Measurements from ENCODE around the gene GEMIN4. TPM values are rescaled to one million over a fixed set of nuclear protein-coding genes. Genes with fewer than 3 reads are reported as not detected.

Gene GEMIN4
- total and polyA plus RNA-seq, 2 of the 8 experiments (the other 6 are each of a cell fraction or from before 2014, with no cell fraction given), result 32.1 to 51.9 TPM

- H3K4me2 ChIP-seq (ENCODE audit: insufficient read depth in 1 of 2, low read depth in 2 of 2, low read length in 2 of 2), result no peak overlapping the region
- no peak overlapping the region for H3K56ac ChIP-seq (replicated peaks; ENCODE audit: insufficient read length, low read depth, low read length)
- H2BK15ac ChIP-seq (ENCODE audit: low read length), result no peak overlapping the region
- no peak overlapping the region for H2BK12ac ChIP-seq (ENCODE audit: low read depth, low read length)
- no peak overlapping the region for H3K4ac ChIP-seq (replicated peaks; ENCODE audit: insufficient read length, low read depth, low read length)
- no peak overlapping the region for H3K18ac ChIP-seq (ENCODE audit: extremely low read depth, low read length)
- 86% methylated on average over 1 of the region's 1 CpG; no CpG with 5 or more reads in 1 of the 2 experiments for WGBS, 2 experiments (ENCODE audit: extremely low coverage in 1 of 2, insufficient coverage in 1 of 2, insufficient read length in 1 of 2, insufficient replicate concordance in 2 of 2, low coverage in 1 of 2, low lambda C conversion rate in 2 of 2, missing lambda C conversion rate in 1 of 2)
- H3K27me3 ChIP-seq (replicated peaks in 1 of 4; ENCODE audit: control insufficient read depth in 3 of 4, extremely low read depth in 1 of 4, insufficient read depth in 3 of 4, low read length in 3 of 4), result no peaks in the 10 kb centered on the region
- no peak overlapping the region for H2AFZ ChIP-seq (ENCODE audit: low read length)
- H3K23ac ChIP-seq (ENCODE audit: insufficient read length), result no peak overlapping the region
- H3K4me3 ChIP-seq (ENCODE audit: extremely low read depth in 1 of 4, insufficient read depth in 2 of 4, low read depth in 3 of 4, low read length in 4 of 4), result no peak overlapping the region
- CTCF ChIA-PET (ENCODE audit: partially characterized antibody), result interaction anchor here (1.0 to 1.8 kb wide), 5 partner anchors 16 to 396 kb away, joined by 3 to 5 read pairs (median 3); no protein-coding TSS in a partner anchor
- H4K8ac ChIP-seq (ENCODE audit: extremely low read depth, insufficient read depth, low read length), result no peak overlapping the region
- POLR2A ChIA-PET (ENCODE audit: partially characterized antibody), result interaction anchor here (1.7 kb wide), 1 partner anchor 37 kb away, joined by 4 read pairs; no protein-coding TSS in a partner anchor
- no peaks in the 10 kb centered on the region for H3K9me3 ChIP-seq (ENCODE audit: insufficient read depth in 2 of 2, low read depth in 1 of 2, low read length in 1 of 2)
- no peak overlapping the region for H4K5ac ChIP-seq (ENCODE audit: insufficient read length, low read depth, low read length)
- peaks cover 0 to 10% of the 10 kb centered on the region in 2 experiments; a peak in 1 of 4 replicates for H3K79me2 ChIP-seq (ENCODE audit: control insufficient read depth in 1 of 2, insufficient read depth in 2 of 2, low read length in 2 of 2)
- FAIRE-seq (no peak), DNase-seq (ENCODE audit: low read depth in 1 of 2, low spot score in 2 of 2) (no peak)
- no peak overlapping the region for H3K14ac ChIP-seq (ENCODE audit: insufficient read length)
- peaks cover 2% of the 10 kb centered on the region; the same call in 1 of the 2 replicates for H3K79me1 ChIP-seq (ENCODE audit: low read depth, low read length)
- H3K23me2 ChIP-seq (ENCODE audit: low read depth, low read length), result no peaks in the 10 kb centered on the region
- no peak overlapping the region for H3K27ac ChIP-seq (ENCODE audit: low read depth, low read length)
- H3K9ac ChIP-seq (replicated peaks in 1 of 4; ENCODE audit: extremely low read depth in 1 of 4, low read depth in 3 of 4, low read length in 3 of 4), result no peak overlapping the region
- peaks cover 5 to 12% (median 10%) of the 10 kb centered on the region in 4 experiments; a peak in 6 of 8 replicates for H3K36me3 ChIP-seq (ENCODE audit: control insufficient read depth in 2 of 4, insufficient read depth in 4 of 4, low read length in 3 of 4)
- TF ChIP-seq SIRT6 (IDR thresholded peaks at IDR 0.05; ENCODE audit: low read length), result no peak
- TF ChIP-seq POLR2AphosphoS5 (IDR thresholded peaks at IDR 0.05; ENCODE audit: low read depth, low read length), result no peak
- no peak for TF ChIP-seq BACH1 (IDR thresholded peaks at IDR 0.05; ENCODE audit: low read length)
- TF ChIP-seq ASH2L (IDR thresholded peaks at IDR 0.05; ENCODE audit: low read length), result no peak
- TF ChIP-seq CBX8 (IDR thresholded peaks at IDR 0.05; ENCODE audit: borderline replicate concordance, low read depth, low read length), result no peak
- TF ChIP-seq YY1 (IDR thresholded peaks at IDR 0.05; ENCODE audit: low read depth, low read length), result no peak
- TF ChIP-seq BCL11A (IDR thresholded peaks at IDR 0.05; ENCODE audit: low read depth in 2 of 2, low read length in 2 of 2), result no peak
- no peak for TF ChIP-seq ATF3 (IDR thresholded peaks at IDR 0.05; ENCODE audit: insufficient read depth, low read depth, low read length)
- no peak for TF ChIP-seq TAF1 (IDR thresholded peaks at IDR 0.05; ENCODE audit: low read depth, low read length)
- TF ChIP-seq ATF2 (IDR thresholded peaks at IDR 0.05; ENCODE audit: low read length), result no peak
- no peak for TF ChIP-seq CBX5 (IDR thresholded peaks at IDR 0.05; ENCODE audit: low read depth, low read length)
- TF ChIP-seq JUND (IDR thresholded peaks at IDR 0.05; ENCODE audit: low read length), result no peak
- no peak overlapping the region for H2BK5ac ChIP-seq (ENCODE audit: low read depth, low read length)
- no peak overlapping the region for H2BK20ac ChIP-seq (ENCODE audit: low read length)
- H3K4me1 ChIP-seq (replicated peaks in 1 of 4; ENCODE audit: control insufficient read depth in 3 of 4, insufficient read depth in 4 of 4, low read length in 3 of 4), result no peaks in the 10 kb centered on the region
- peaks cover 3% of the 10 kb centered on the region in 2 experiments for H4K20me1 ChIP-seq (replicated peaks in 1 of 2; ENCODE audit: control insufficient read depth in 1 of 2, insufficient read depth in 2 of 2, low read length in 2 of 2)
- H2AK5ac ChIP-seq (ENCODE audit: low read depth, low read length), result no peak overlapping the region
- H2BK120ac ChIP-seq (replicated peaks; ENCODE audit: low read depth, low read length), result no peak overlapping the region
- no peak overlapping the region for H4K91ac ChIP-seq (replicated peaks; ENCODE audit: insufficient read length, low read length)
Measured at GRCh38 chr17:705011-705410, 47.1 kb downstream of the GEMIN4 start.
